Smooth muscle cell (in vitro differentiated cells): ENCODE data around the gene UTP11. TPM values are rescaled to one million over a fixed set of nuclear protein-coding genes. Genes with fewer than 3 reads are reported as not detected.

Experiments used
- DNase-seq: peaks from one replicate; lab custom pipeline; 2025; ENCODE audit not compliant: unreplicated experiment; lab: John Stamatoyannopoulos, UW
- H2AFZ ChIP-seq: fragments of 200-600 bp; sonication (generic); 2 replicates; pipeline ENCODE4 v1.6.0; 2016; ENCODE audit warnings: antibody characterized with exemption, low read depth, mild to moderate bottlenecking
- H3F3A ChIP-seq: fragments of 200-600 bp; sonication (generic); 2 replicates; pipeline ENCODE4 v1.6.0; 2017; ENCODE audit warnings: antibody characterized with exemption, low read depth
- H3K27ac ChIP-seq: fragments of 200-600 bp; sonication (generic); 2 replicates; pipeline ENCODE4 v1.5.1; 2016; ENCODE audit warnings: low read depth, mild to moderate bottlenecking
- H3K27me3 ChIP-seq: fragments of 200-600 bp; sonication (generic); 2 replicates; pipeline ENCODE4 v1.6.1; 2016; ENCODE audit warnings: low read depth, mild to moderate bottlenecking
- H3K36me3 ChIP-seq: fragments of 200-600 bp; sonication (generic); 2 replicates; pipeline ENCODE4 v1.5.1; 2016; ENCODE audit warnings: low read depth
- H3K4me1 ChIP-seq: fragments of 200-600 bp; sonication (generic); 2 replicates; pipeline ENCODE4 v1.5.1; 2016; ENCODE audit warnings: low read depth
- H3K4me2 ChIP-seq: fragments of 200-600 bp; sonication (generic); 2 replicates; pipeline ENCODE4 v1.6.0; 2016; ENCODE audit warnings: mild to moderate bottlenecking
- H3K4me3 ChIP-seq: fragments of 200-600 bp; sonication (generic); 2 replicates; pipeline ENCODE4 v1.5.1; 2016; ENCODE audit warnings: mild to moderate bottlenecking
- H3K79me2 ChIP-seq: fragments of 200-600 bp; sonication (generic); 2 replicates; pipeline ENCODE4 v1.6.0; 2016; ENCODE audit warnings: low read depth, mild to moderate bottlenecking
- H3K9ac ChIP-seq: fragments of 200-600 bp; sonication (generic); 2 replicates; pipeline ENCODE4 v1.6.0; 2016; ENCODE audit warnings: low read depth
- H3K9me3 ChIP-seq: fragments of 200-600 bp; sonication (generic); replicated peaks from 2 replicates; pipeline ENCODE4 v1.5.1; 2016; ENCODE audit warnings: low read depth
- H4K20me1 ChIP-seq: fragments of 200-600 bp; sonication (generic); 2 replicates; pipeline ENCODE4 v1.6.0; 2016; ENCODE audit warnings: low read depth
- WGBS: methylation state at CpG from one replicate; pipeline ENCODE4 v1.1.7; 2016; ENCODE audit warnings: low lambda C conversion rate; 5-methylcytosine and 5-hydroxymethylcytosine counted together
- polyA plus RNA-seq: library from polyadenylated mRNA; unstranded; fragments of >200 nt; fragmentation: Nextera tagmentation; extraction: Ambion mirVana; gene quantifications from 2 replicates; pipeline ENCODE4 v1.2.1, GENCODE V29; 2016
- total RNA-seq: library from RNA; depleted of rRNA; stranded (reverse); fragments of >200 nt; gene quantifications from 2 replicates; pipeline ENCODE4 v1.2.3, GENCODE V29; 2014
- TF ChIP-seq, protein P1 (sequence below): fragments of 200-600 bp; sonication (generic); IDR thresholded peaks from 2 replicates; pipeline ENCODE4 v1.5.1; 2017; ENCODE audit warnings: borderline replicate concordance, mild to moderate bottlenecking, antibody characterized with exemption; ENCODE audit not compliant: insufficient read depth, poor library complexity, severe bottlenecking

The UTP11 gene
- total and polyA plus RNA-seq, 2 experiments from 2014 or later, result 43.7 to 72.4 TPM

DNA sequence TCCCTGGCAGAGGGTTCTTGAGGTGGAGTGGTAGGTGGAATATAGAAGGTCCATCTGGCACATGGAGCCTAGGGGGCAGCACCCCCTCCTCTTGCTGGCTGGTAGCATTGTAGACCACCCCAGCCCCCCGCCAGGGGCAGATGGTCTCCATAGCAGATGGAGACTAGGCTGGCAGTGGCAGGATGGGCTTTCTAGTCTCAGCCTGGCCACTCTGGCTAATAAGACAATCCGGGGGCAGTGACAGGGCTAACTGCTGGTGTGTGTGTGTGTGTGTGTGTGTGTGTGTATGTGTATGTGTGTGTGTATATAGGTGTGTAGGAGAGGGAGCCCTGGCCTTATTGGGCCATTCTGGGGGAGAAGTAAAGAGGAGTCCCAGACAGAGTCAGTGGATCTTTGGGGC is 16.1 kb downstream of the UTP11 start:
- H3K4me3 ChIP-seq, result no peak overlapping the region
- DNase-seq, result no peak
- no peaks in the 10 kb centered on the region for H4K20me1 ChIP-seq
- TF ChIP-seq, protein P1, sequence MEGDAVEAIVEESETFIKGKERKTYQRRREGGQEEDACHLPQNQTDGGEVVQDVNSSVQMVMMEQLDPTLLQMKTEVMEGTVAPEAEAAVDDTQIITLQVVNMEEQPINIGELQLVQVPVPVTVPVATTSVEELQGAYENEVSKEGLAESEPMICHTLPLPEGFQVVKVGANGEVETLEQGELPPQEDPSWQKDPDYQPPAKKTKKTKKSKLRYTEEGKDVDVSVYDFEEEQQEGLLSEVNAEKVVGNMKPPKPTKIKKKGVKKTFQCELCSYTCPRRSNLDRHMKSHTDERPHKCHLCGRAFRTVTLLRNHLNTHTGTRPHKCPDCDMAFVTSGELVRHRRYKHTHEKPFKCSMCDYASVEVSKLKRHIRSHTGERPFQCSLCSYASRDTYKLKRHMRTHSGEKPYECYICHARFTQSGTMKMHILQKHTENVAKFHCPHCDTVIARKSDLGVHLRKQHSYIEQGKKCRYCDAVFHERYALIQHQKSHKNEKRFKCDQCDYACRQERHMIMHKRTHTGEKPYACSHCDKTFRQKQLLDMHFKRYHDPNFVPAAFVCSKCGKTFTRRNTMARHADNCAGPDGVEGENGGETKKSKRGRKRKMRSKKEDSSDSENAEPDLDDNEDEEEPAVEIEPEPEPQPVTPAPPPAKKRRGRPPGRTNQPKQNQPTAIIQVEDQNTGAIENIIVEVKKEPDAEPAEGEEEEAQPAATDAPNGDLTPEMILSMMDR, result no peak
- no peaks in the 10 kb centered on the region for H3K27me3 ChIP-seq
- no peak overlapping the region for H2AFZ ChIP-seq
- H3K79me2 ChIP-seq, result no peaks in the 10 kb centered on the region
- H3F3A ChIP-seq, result peaks cover 12% of the 10 kb centered on the region
- H3K9ac ChIP-seq, result no peak overlapping the region
- peaks cover 10% of the 10 kb centered on the region for H3K36me3 ChIP-seq
- H3K4me2 ChIP-seq, result peak overlapping the region; percentile 82
- H3K4me1 ChIP-seq, result peaks cover 43% of the 10 kb centered on the region
- WGBS, result 83% methylated on average over 2 of the region's 2 CpGs
- no peaks in the 10 kb centered on the region for H3K9me3 ChIP-seq
- no peak overlapping the region for H3K27ac ChIP-seq

DNA sequence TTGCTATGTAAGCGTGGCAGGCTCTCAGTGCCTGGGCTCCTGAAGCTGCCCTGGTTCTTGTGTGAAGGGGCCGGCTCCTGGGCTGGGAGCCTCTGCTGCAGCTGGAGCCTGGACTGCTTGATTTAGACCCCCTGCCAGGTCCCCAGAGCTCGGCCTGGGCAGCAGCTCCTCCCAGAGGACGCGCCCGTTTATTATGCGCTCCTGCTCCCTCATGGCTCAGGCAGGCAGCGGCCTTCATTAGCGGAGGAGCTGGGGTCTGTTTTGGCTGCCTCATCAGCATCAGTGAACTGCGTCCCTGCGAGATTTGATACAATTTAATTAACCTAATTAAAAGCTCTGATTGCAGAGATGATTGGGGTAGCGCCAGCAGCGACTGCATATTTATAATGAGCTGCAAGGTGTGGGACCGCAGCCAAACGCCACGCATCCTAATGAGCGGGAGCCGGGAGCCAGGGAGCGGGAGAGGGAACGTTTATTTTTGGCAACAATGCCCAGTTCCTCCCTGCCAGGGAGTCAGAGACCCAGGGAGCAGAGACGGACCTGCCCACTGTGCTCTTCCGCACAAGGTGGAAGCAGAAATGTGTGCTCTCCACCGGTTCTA is 16.6 kb downstream of the UTP11 start:
- peaks cover 5% of the 10 kb centered on the region for H3K36me3 ChIP-seq
- 41% methylated on average over 23 of the region's 23 CpGs for WGBS
- H3K27ac ChIP-seq, result peak overlapping the region; percentile 83
- no peaks in the 10 kb centered on the region for H3K9me3 ChIP-seq
- H3K9ac ChIP-seq, result no peak overlapping the region
- peaks cover 43% of the 10 kb centered on the region for H3K4me1 ChIP-seq
- peak overlapping the region; percentile 82 for H3K4me2 ChIP-seq
- H3K27me3 ChIP-seq, result no peaks in the 10 kb centered on the region
- DNase-seq, result no peak
- peaks cover 12% of the 10 kb centered on the region for H3F3A ChIP-seq
- no peaks in the 10 kb centered on the region for H3K79me2 ChIP-seq
- TF ChIP-seq, protein P1, result no peak
- H4K20me1 ChIP-seq, result no peaks in the 10 kb centered on the region
- no peak overlapping the region for H2AFZ ChIP-seq
- no peak overlapping the region for H3K4me3 ChIP-seq

DNA sequence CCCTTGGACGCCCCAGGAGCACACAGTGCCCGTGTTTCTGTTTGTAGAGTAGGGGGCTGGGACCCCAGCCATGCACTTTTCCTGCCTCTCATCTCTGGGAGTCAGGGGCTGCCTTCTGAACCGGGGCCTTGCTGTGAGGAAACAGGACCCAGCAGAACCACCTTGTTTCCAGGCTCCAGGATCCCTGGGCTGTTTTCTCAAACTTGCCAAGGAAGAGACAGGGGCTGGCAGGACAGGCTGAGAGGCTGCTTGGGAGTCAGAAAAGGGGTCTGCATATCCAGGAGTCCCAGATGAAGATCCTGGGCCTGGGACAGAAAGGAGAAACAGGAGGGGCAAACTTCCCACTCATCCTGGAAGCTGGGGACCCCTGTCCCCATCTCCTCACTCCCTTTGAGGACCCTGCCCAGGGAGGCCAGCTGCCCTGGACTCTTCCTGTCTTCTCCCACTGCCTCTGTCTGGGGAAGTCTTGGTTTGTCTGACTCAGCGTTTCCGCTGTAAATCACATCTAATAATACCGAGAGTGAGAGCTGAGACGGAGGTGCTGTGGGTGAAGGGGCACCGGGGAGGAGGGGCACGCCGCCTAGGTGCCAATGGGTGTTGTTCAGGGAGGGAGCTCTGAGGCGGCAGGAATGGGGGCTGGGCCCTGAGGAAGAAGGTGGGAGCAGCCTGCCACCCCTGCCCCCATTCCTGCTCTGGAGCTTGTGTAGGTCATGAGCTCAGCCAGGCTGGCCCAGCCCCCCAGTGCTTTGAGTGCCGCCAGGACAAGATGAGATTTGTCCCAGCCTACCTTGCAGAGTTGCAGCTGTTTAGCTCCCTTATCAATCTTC is 17.4 kb downstream of the UTP11 start:
- WGBS, result 28% methylated on average over 12 of the region's 12 CpGs
- no peak overlapping the region for H3K4me3 ChIP-seq
- H3K4me1 ChIP-seq, result peaks cover 43% of the 10 kb centered on the region

More for the DNA sequence above, 17.4 kb downstream of the UTP11 start:
- H3K9ac ChIP-seq, result no peak overlapping the region
- TF ChIP-seq, protein P1, result no peak
- H3K79me2 ChIP-seq, result no peaks in the 10 kb centered on the region
- peaks cover 3% of the 10 kb centered on the region for H3K36me3 ChIP-seq
- no peaks in the 10 kb centered on the region for H4K20me1 ChIP-seq
- no peak overlapping the region for H2AFZ ChIP-seq
- no peak for DNase-seq
- H3K9me3 ChIP-seq, result no peaks in the 10 kb centered on the region
- peak overlapping the region; percentile 82 for H3K4me2 ChIP-seq
- H3F3A ChIP-seq, result peaks cover 12% of the 10 kb centered on the region
- peak overlapping the region; percentile 83 for H3K27ac ChIP-seq
- H3K27me3 ChIP-seq, result no peaks in the 10 kb centered on the region
